ENCODE data around the gene ARNT2.

- TF ChIP-seq CTCF (IDR thresholded peaks at IDR 0.05; ENCODE audit: low read depth, low read length): no peak
- TF ChIP-seq, protein P1, sequence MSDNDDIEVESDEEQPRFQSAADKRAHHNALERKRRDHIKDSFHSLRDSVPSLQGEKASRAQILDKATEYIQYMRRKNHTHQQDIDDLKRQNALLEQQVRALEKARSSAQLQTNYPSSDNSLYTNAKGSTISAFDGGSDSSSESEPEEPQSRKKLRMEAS (IDR thresholded peaks at IDR 0.05; ENCODE audit: low read depth, low read length): no peak
Observed at GRCh38 chr15:80527406-80527805, 123.2 kb downstream of the ARNT2 start.

Measured in NB4 (cell line).